Stimulated activated CD8-positive, alpha-beta memory T cell treated with anti-CD3 and anti-CD28 coated beads, Interleukin-15, amount 100 ng/mL, for 24 hours (primary cell): ENCODE measurements around the gene DPH7.
"Not testable (repeated sequence)": the region's sequence is repeated elsewhere in the genome, so short reads cannot be mapped to it uniquely, and the experiment has no call there.

Experiments
- DNase-seq: peaks from one replicate; pipeline ENCODE4 v3.0.0-alpha.2; 2020; ENCODE audit warnings: low read depth

The DPH7 gene

DNA sequence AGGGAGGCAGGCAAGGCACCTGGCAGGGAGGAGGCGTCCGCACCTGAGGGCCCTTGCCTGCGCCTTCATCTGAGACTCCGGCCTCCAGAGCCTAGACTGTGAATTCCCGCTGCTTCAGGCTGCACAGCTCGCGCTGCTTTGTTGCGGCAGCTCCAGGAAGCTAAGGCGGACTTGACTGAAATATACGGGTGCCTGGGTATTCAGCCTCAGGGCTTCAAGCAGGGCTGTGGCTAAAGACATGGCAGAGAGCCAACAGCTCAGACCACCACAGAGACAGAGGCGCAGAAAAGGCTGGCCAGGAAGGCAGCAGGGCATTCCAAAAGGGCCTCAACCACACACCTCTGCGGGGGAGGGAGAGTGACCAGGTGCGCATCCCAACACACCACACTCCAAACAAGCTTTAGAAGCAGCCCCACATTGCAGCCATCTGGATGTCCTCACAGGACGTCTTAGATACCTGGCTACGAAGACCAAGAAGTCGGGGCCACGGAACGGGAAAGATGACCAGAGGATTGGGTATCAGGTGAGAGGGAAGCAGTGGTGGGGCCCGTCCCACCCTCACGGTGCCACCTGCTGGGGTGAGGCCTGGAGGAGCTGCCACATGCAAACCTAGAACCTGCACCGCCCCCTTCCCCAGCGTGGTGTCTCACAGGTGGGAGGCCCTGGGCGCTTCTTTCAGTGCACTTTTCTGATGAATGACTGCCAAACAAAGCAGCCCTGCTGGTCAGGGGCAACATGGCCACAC, 1.7 kb upstream of the DPH7 start:
- DNase-seq, result no peak

DNA sequence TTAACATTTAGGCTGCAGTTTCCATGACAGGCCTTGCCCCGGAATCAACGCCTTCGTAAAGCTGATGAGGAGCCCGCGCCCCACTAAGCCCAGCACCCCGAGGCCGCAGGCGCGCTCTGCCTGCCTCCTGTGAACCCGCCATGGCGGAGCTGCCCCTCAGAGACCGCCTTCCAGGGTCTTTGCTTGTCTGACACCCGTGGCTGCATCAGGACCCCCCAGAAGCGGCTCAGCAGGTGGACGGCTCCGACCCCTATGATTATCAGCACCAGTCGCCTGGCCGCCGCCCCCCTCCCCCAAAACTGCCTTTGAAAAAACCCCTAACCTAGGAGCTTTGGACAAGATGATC, 507 bp upstream of the DPH7 start:
- DNase-seq, result no peak

DNA sequence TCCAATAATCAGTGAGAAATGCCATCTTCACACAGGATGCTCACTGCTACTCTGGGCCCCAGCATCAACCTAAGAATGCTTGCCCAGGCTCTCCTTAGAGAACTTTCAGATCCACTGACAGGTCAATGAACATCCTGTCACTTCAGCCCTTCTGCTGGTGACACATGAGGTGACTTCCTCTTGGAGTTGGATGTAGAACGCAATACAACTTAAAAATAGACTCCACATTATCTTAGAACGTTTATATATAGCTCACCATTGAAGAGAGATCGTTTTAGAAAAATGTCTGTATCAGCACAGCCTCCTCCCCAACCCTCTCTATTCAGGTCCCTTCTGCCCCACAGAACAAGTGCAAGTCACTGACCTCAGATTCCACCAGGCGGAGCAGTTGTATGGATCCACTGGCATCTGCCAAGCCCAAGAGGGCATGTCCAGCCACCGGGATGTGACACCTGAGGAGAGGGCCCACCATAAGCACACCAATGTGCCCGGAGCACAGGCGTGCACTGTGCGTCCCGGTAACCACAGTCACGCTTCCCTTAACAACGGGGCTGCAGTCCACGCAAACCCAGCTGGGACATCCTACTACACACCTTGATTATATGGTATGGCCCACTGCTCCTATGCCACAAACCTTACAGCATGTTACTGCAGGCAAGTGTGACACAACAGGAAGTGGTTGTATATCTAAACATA, 2.9 kb downstream of the DPH7 start:
- DNase-seq, result no peak

DNA sequence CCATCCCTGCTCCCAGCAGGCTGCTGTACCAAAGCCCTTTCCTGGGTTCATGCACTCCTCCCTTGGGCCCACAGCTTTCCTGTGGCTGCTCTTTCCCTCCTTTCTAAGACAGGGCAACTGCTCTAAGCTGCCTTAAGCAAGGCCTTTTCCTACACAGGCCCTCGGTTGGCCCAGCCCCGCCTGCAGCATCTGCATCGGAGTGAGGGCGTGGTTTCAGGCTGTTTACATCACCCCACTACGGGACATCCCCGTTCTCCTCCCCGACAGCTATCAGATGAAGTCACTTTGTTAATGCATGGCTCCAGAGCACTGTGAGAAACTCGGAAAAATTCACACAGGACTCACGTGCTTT, 3.4 kb downstream of the DPH7 start:
- DNase-seq, result no peak

DNA sequence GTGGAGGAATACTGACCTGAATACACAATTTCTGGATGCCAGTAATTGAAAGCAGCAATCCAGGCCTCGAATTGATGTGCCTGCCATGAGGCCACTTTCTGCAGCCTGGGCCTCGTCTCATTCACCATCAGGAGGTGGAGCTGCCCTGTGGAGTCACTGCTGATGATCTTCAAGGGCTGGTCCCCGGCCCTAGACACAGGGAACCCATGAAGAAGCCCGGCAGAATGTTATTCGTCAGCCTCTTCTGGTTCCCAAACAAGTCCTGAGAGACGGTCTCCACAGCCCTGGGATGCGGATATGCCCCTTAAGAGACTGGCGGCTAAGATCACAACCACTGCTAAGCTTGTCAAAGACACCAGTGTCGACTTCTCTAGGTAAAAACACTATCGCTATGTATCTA, 4.5 kb downstream of the DPH7 start:
- DNase-seq, result no peak

DNA sequence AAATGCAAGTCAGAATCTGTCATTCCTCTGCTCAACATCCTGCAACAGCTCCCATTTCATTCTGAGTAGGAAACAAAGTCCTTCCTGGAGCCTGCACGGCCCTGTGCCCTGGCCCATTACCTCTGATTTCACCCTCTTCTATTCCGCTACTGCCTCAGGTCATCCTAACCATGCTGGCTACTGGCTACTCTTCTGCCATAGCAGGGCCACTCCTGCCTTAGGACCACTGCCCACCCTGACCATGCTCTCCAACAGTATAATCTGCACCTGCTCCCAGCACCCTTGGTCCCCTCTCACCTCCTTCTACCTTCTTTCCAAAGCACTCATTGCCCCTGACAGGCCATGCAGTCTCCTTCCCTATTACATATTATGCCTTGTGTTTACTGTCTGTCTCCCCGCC, 8.2 kb downstream of the DPH7 start:
- no peak for DNase-seq

DNA sequence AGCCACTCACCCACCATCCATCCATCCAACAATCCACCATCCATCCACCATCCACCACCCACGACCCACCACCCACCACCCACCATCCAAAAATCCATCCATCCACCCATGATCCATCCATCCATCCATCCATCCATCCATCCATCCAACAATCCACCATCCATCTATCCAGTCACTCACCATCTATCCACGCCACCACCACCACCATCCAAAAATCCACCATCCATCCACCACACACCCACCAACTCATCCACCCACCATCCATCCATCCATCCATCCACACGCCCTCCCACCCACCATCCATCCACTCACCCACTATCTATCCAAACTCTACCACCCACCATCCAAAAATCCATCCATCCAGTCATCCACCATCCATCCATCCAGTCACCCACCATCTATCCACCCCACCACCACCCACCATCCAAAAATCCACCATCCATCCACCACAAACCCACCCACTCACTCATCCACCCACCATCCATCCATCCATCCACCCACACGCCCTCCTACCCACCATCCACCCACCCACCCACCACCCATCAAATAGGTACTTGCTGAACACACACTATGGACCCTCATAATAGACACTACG, 9.0 kb downstream of the DPH7 start:
- no peak for DNase-seq

DNA sequence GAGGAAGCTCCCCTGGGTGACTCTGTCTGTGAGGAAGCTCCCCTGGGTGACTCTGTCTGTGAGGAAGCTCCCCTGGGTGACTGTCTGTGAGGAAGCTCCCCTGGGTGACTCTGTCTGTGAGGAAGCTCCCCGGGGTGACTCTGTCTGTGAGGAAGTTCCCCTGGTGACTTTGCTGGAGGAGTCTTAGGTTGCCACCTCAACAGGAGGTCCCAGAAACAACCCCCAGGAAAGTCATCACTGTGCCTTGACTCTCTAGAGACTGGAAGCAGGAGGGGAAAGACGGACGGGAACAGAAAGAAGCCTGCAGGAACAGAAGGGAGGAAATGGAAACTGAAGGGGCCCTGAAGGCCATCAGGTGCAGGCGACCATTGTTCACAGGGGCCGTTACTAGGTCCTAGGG, 10.3 kb downstream of the DPH7 start:
- not testable (repeated sequence) for DNase-seq

DNA sequence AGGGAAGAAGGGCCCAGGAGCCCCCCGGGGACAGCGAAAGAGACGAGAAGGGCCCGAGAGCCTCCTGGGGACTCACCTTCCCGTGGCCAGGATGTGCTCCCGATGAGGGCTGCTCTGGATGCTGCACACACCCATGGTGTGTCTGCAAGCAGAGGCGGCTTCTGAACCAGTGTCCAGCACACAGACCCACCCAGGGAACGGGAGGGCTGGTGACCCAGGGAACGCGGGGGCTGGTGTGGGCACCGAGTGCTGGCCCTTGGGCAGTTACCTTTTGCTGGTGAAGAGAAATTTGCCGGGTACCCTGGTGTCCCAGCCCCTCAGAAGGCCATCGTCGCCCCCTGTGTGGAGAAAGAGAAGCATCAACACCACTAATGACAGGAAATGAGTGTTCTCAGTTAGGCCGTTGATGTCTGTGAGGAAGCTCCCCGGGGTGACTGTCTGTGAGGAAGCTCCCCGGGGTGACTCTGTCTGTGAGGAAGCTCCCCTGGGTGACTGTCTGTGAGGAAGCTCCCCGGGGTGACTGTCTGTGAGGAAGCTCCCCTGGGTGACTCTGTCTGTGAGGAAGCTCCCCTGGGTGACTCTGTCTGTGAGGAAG, 13.8 kb downstream of the DPH7 start:
- DNase-seq, result no peak

DNA sequence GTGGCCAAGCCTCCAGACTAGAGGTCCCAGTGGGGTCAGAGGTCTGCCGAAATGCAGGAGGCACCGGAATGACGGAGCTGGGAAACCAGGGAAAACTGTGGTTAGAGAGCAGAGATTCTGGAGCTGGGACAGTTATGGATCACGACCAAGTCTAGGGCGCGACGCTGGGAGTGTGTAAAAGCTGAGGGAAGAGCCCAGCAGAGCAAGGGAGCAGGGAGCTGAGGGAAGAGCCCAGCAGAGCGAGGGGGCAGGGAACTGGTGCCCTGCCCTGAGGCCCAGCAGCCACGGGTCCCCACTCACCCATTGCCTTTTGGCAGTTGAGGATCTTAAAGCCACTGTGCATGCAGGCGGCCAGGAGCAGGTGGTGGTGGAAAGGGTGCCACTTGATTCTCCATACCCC, 14.6 kb downstream of the DPH7 start:
- no peak for DNase-seq

DNA sequence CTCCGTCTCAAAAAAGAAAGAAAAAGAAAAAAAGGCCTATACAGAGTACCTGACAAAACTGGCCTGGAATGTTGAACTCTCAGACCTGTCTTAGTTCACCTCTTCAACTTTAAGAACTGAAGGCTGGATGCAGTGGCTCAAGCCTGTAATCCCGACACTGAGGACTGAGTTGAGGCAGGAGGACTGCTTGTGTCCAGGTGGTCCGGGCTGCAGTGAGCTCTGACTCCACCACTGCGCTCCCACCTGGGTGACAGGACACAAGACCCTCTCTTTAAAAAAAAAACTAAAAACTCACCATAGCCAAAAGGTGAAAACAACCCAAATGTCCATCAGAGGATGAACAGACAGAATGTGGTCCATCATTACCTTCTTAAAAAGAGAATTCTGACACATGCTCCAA, 20.6 kb downstream of the DPH7 start:
- DNase-seq, result no peak

DNA sequence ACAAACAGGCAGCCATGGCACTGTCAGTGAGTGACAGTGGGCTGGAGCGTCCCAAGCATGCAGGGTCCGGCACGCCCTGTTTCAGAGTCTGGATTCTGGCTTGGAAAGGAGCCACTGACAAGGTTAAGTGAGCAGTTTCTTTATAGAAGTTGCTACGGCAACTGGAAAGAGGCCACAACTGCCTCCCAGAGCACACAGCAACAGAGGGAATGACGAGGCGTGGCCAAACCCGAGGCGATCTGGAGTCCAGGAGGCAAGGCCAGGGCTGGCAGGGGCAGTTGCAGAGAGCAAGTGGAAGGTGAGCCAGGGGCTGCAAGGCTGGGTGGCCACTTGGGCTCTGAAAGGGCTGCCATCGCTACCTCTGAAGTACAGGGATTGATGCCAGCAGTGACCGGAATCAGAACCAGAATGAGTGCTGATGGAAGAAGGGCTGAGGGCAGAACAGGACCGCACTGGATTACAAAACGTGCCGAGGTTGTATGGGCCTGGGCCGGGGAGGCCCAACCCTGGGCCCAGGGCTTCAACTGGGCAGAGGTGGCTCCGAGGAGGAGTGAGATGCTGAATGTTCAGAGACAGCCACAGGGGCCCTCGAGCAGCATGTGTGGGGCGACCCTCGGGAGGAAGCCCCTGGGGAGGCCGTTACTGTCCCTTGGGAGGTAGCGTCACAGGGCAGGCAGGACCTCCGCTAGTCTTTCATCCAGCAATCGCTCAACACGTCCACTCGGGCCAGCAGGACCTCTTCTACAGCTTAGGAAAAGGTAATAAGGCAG, 22.5 kb downstream of the DPH7 start:
- DNase-seq, result no peak

DNA sequence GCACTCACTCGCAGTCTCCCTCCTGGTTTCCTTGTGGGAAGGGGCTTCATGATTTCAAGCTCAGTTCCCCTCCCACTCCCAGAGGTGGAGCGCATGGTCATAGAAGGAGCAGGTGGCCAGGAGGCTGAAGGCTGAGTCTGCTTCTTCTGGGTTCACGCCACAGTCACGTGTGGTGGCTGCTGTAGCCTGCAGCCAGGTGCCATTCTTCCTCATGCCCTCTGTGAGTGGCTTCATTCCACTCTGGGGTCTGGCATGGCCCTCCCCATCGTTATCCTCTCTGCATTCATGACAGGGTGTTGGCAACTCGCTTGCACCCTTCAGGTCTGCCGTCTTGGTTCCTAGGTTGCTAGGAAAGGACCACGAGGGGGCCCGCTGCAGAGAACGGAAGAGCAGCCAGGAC, 23.5 kb downstream of the DPH7 start:
- no peak for DNase-seq

DNA sequence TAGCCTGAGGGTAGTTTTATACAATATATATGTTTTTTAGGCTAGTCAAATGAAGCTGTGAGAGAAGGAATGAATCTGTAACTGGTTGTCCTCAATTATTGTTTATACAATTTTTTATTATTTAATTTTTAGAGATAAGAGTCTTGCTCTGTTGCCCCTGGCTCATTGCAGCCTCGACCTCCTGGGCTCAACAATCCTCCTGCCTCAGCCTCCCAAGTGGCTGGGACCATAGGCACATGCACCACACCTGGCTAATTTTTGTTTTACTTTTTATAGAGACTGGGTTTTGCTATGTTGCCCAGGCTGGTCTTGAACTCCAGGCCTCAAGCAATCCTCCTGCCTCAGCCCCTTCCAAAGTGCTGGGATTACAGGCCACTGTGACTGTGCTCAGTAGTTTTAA, 24.4 kb downstream of the DPH7 start:
- no peak for DNase-seq

DNA sequence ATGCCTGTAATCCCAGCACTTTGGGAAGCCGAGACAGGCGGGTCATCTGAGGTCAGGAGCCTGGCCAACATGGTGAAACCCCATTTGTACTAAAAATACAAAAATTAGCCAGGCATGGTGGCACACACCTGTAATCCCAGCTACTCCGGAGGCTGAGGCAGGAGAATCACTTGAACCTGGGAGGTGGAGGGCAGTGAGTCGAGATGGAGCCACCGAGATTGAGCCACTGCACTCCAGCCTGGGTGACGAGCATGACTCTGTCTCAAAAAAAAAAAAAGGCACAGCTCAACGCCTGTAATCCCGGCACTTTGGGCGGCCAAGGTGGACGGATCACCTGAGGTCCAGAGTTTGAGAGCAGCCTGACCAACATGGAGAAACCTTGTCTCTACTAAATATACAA, 25.1 kb downstream of the DPH7 start:
- DNase-seq, result not testable (repeated sequence)

DNA sequence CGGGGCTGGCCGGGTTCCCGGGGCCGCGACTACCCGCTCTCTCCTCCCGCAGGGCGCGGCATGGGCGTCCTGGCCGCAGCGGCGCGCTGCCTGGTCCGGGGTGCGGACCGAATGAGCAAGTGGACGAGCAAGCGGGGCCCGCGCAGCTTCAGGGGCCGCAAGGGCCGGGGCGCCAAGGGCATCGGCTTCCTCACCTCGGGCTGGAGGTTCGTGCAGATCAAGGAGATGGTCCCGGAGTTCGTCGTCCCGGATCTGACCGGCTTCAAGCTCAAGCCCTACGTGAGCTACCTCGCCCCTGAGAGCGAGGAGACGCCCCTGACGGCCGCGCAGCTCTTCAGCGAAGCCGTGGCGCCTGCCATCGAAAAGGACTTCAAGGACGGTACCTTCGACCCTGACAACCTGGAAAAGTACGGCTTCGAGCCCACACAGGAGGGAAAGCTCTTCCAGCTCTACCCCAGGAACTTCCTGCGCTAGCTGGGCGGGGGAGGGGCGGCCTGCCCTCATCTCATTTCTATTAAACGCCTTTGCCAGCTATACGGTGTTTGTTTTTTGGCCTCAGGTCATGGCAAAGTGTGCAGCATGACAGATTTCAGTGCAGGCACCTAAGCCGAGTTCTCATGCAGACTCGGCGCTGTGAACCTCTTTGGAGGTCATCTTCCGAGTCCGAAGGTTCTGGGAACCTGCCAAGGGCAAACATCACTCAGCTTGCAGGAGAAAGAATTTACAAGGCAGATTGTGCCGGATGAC, 26.5 kb downstream of the DPH7 start:
- no peak for DNase-seq

DNA sequence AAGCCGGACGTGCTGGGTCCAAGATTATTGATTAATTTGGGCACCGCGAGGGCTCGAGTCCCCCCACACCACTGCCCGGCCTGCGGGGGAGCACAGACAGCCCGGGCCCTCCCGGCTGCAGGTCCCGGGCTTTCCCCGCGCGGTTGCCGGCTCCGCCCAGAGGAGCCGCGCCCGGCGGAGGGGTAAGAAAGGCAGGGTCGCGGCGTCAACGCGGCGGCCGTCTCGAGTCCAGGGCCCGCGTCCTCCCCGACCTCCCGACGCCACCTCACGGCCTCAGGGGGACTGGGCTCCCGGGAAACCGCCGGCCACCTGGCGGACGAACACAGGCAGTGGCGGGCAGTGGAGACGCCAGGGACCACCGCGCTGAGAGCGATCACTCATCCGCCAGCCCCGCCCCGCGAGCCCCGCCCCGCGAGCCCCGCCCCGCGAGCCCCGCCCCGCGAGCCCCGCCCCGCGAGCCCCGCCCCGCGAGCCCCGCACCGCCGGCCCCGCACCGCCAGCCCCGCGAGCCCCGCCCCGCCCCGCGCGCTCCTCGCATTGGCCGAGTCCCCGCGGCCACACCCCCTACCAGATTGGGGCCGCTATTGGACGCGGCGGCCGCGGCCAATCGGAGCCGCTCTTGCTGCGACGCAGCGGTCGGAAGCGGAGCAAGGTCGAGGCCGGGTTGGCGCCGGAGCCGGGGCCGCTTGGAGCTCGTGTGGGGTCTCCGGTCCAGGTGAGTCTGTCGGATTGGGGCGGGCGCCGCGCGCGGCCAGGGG, 27.3 kb downstream of the DPH7 start, which contains the start of gene MRPL41:
Gene MRPL41, plus strand, starts transcription at position 616 of the 758 bp plus-strand sequence. CDS start 203 bp downstream, outside the sequence.
- peak; percentile 76 for DNase-seq

DNA sequence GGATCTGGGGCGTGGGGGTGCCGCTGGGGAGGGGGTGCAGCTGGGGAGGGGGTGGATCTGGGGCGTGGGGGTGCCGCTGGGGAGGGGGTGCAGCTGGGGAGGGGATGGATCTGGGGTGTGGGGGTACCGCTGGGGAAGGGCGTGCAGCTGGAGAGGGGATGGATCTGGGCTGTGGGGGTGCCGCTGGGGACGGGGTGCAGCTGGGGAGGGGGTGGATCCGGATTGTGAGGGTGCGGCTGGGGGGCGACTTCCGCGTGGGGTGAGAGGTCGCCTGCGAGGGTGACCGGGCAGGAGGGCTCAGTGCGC, 27.8 kb downstream of the DPH7 start:
- DNase-seq, result not testable (repeated sequence)

DNA sequence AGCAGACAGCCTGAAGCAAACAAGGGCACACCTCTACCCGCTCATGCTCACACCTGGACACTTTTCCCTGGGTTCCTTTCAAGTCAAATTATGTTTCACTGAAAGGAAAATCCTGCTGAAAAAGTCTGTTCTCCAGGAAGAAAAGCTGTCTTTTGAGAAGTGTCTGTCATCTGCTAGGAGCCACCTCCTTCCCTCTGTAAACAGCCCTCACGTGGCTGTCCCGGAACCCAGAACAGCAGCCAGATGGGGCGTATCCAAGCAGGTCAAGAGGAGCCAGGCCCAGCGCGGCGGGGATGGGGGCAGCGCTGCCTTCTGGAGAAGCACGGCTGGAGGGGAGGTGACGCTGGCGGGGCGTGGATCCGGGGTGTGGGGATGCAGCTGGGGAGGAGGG, 28.5 kb downstream of the DPH7 start, which contains the start of gene PNPLA7:
Gene PNPLA7, minus strand, starts transcription at position 172 of the 391 bp plus-strand sequence. CDS start 205 bp downstream, outside the sequence.
- no peak for DNase-seq

DNA sequence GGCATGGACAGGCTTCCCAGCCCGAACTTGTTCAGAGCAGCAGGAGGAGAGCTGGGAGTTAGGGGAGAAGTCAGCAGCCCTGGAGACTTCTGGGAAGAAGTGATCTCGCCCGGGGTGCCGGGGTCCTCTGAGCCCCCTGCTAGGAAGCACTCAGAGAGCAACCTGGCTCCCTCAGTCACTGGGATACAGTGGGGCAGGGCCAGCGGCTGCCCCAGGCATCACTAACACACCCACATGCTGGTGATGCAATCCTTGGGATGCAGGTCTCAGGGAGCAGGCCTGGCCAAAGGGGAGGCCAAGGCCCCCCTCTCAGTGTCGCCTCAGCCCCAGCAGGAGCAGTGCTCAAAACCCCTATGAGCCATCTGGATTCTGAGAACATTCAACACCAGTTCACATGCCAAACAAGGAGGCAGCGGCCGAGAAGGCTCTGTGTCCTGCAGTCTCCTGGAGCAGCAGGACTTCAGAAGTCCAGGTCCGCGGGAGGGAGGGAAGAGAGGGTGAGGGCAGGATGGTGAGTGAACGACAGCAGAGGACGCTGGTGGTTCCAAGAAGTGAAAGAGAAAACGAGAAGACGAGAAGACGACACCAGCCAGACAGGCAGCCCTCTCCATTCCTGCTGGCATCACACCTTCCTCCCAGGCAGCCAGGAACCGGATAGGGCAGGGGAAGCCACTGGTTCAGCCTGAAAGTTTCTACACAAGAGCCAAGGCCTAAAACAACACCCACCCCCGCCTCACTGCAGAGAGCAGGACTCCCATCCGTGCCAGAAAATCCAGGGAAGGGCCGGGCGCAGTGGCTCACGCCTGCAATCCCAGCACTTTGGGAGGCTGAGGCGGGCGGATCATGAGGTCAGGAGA, 30.8 kb downstream of the DPH7 start:
- DNase-seq, result no peak
